ENCODE data around the gene LGALS7B.
"Not testable (repeated sequence)": the region's sequence is repeated elsewhere in the genome, so short reads cannot be mapped to it uniquely, and the experiment has no call there.

GRCh38 chr19:38770949-38771275, 18.1 kb upstream of the LGALS7B start:
- not testable (repeated sequence) for TF ChIP-seq POLR2A, CTCF (IDR thresholded peaks at IDR 0.05)

All from esophagus squamous epithelium (tissue), 4 donors.